ENCODE measurements around the gene MGAT5B. TPM values are rescaled to one million over a fixed set of nuclear protein-coding genes. Genes with fewer than 3 reads are reported as not detected.

Gene MGAT5B
- total RNA-seq, 1 donor from 2014 or later = 0.40 TPM

DNA sequence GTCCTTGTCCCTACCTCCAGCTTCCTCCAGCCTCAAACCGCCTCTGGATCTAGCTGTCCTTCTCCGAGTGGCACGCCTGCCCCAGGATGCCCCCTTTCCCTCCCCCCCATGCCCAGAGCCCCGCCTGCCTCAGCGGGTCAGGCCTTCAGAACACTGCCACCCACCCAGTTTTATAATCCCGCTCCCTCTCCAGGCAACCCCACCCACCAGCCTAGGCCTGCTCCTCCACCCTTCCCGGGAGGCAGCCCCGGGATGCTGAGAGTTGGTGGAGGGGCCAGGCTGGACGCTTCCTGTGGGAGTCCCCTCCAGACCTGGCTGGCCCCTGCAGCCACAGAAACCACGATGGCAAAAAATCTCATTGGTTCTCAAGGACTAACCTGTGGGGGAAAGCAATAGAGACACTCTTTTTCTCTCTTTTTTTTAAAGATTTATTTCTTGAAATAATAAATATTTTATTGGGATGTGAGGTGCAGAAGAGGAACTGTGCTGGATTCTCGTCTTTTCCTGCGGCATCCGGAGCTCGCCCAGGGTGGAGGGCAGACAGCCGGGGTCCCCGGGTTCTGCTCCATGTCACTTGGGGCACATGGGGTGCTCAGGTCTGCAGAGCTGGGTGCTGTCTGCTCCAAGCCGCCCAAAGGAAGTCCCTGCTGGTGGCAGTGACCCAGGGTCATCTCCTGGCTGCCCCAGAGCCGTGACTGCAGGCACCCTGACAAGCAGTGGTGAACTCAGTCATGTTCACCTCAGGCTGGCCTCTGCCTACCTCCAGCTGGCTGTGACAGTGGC lies 81.9 kb downstream of the MGAT5B start:
- Mint-ChIP-seq H3K27me3 (ENCODE audit: unreplicated experiment) (peaks cover 3% of the 10 kb centered on the region), H3K4me1 (ENCODE audit: unreplicated experiment) (peaks cover 2% of the 10 kb centered on the region), H3K4me3 (ENCODE audit: unreplicated experiment) (no peak overlapping the region), H3K27ac (ENCODE audit: unreplicated experiment) (no peak overlapping the region), H3K36me3 (ENCODE audit: unreplicated experiment) (no peaks in the 10 kb centered on the region), H3K9me3 (ENCODE audit: unreplicated experiment) (no peaks in the 10 kb centered on the region)
- no peak for DNase-seq (ENCODE audit: extremely low spot score, unreplicated experiment)
- TF ChIP-seq, protein P1, sequence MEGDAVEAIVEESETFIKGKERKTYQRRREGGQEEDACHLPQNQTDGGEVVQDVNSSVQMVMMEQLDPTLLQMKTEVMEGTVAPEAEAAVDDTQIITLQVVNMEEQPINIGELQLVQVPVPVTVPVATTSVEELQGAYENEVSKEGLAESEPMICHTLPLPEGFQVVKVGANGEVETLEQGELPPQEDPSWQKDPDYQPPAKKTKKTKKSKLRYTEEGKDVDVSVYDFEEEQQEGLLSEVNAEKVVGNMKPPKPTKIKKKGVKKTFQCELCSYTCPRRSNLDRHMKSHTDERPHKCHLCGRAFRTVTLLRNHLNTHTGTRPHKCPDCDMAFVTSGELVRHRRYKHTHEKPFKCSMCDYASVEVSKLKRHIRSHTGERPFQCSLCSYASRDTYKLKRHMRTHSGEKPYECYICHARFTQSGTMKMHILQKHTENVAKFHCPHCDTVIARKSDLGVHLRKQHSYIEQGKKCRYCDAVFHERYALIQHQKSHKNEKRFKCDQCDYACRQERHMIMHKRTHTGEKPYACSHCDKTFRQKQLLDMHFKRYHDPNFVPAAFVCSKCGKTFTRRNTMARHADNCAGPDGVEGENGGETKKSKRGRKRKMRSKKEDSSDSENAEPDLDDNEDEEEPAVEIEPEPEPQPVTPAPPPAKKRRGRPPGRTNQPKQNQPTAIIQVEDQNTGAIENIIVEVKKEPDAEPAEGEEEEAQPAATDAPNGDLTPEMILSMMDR (IDR thresholded peaks at IDR 0.05) = no peak

DNA sequence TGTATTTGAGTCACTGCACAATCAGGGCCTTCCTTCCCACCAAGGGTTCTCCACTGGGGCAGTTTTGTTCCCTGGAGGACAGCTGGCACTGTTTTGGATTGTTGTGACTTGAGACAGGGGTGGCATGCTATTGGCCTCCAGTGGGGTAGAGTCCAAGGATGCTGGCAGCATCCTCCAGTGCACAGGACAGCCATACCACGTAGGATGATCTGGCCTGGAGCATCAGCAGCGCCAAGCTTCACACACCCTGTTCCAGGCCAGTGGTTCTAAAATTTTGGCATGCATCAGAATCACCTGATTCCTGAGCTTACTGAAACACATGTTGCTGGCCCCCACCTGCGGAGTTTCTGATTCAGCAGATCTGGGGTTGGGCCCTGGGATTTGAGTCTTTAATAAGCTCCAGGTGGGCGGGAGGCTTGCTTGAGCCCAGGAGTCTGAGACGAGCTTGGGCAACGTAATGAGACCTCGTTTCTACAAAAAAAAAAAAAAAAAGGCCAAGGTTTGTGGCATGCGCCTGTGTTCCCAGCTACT lies 83.2 kb downstream of the MGAT5B start:
- H3K27ac Mint-ChIP-seq (ENCODE audit: unreplicated experiment) = no peak overlapping the region
- H3K9me3 Mint-ChIP-seq (ENCODE audit: unreplicated experiment) = no peaks in the 10 kb centered on the region
- H3K4me1 Mint-ChIP-seq (ENCODE audit: unreplicated experiment) = peaks cover 2% of the 10 kb centered on the region
- H3K27me3 Mint-ChIP-seq (ENCODE audit: unreplicated experiment) = peaks cover 3% of the 10 kb centered on the region
- DNase-seq (ENCODE audit: extremely low spot score, unreplicated experiment) = no peak
- H3K36me3 Mint-ChIP-seq (ENCODE audit: unreplicated experiment) = no peaks in the 10 kb centered on the region
- TF ChIP-seq, protein P1 (IDR thresholded peaks at IDR 0.05) = no peak
- H3K4me3 Mint-ChIP-seq (ENCODE audit: unreplicated experiment) = no peak overlapping the region

DNA sequence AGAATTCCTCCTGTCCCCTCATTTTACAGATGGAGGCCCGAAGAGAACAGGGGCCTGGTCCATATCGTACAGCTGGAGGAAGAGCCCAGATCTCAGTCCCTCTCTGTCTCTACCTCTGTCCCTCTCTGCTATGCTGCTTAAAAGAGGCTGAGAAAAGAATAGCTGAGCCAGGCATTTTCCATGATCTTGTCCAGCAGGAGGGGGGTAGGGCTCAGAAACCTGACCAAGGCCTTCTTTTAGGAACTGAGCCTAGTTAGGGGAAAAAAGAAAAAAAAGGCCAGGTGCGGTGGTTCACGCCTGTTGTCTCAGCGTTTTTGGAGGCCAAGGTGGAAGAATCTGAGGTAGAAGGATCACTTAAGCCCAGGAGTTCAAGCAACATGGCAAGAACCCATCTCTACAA lies 84.2 kb downstream of the MGAT5B start:
- H3K4me3 Mint-ChIP-seq (ENCODE audit: unreplicated experiment) = no peak overlapping the region
- H3K27ac Mint-ChIP-seq (ENCODE audit: unreplicated experiment) = no peak overlapping the region
- no peak for DNase-seq (ENCODE audit: extremely low spot score, unreplicated experiment)
- H3K27me3 Mint-ChIP-seq (ENCODE audit: unreplicated experiment) = peaks cover 8% of the 10 kb centered on the region
- peaks cover 2% of the 10 kb centered on the region for H3K4me1 Mint-ChIP-seq (ENCODE audit: unreplicated experiment)
- H3K36me3 Mint-ChIP-seq (ENCODE audit: unreplicated experiment) = no peaks in the 10 kb centered on the region
- H3K9me3 Mint-ChIP-seq (ENCODE audit: unreplicated experiment) = no peaks in the 10 kb centered on the region
- TF ChIP-seq, protein P1 (IDR thresholded peaks at IDR 0.05) = no peak

DNA sequence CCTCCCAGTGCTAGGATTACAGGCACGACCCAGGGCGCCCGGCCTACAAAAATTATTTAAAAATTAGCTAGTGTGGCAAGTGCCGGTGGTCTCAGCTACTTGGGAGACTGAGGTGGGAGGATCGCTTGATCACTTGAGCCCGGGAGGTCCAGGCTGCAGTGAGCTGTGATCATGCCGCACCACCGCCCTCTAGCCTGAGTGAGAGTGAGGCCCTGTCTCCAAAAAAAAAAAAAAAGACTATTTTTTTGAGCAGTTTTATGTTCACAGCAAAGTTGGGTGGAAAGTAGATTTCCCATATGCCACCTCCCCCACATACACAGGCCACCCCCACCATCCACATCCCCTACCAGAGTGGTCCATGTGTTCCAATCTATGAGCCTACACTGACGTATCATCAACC lies 84.9 kb downstream of the MGAT5B start:
- Mint-ChIP-seq H3K9me3 (ENCODE audit: unreplicated experiment) (no peaks in the 10 kb centered on the region), H3K4me3 (ENCODE audit: unreplicated experiment) (no peak overlapping the region), H3K4me1 (ENCODE audit: unreplicated experiment) (peaks cover 2% of the 10 kb centered on the region), H3K36me3 (ENCODE audit: unreplicated experiment) (no peaks in the 10 kb centered on the region), H3K27me3 (ENCODE audit: unreplicated experiment) (peaks cover 13% of the 10 kb centered on the region), H3K27ac (ENCODE audit: unreplicated experiment) (no peak overlapping the region)
- DNase-seq (ENCODE audit: extremely low spot score, unreplicated experiment) = no peak
- TF ChIP-seq, protein P1 (IDR thresholded peaks at IDR 0.05) = no peak

DNA sequence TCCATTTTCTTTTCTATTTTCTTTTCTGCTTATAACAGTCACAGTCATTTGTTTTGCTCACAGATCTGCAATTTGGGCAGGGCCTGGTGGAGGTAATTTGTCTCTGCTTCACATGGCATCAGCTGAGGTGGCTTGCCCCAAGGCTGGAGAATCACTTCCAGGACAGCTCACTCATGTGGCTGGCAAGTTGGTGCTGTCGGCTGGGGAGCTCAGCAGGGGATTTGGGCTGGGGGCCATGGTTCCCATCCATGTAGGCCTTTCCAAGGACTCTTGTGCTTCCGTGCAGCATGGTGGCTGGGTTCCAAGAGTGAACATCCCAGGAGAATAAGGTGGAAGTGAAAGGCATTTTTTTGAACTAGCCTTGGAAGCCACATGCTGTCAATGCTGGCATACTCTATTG lies 85.7 kb downstream of the MGAT5B start:
- no peak for DNase-seq (ENCODE audit: extremely low spot score, unreplicated experiment)
- H3K9me3 Mint-ChIP-seq (ENCODE audit: unreplicated experiment) = no peaks in the 10 kb centered on the region
- TF ChIP-seq, protein P1 (IDR thresholded peaks at IDR 0.05) = no peak
- H3K4me3 Mint-ChIP-seq (ENCODE audit: unreplicated experiment) = no peak overlapping the region
- H3K27me3 Mint-ChIP-seq (ENCODE audit: unreplicated experiment) = peaks cover 19% of the 10 kb centered on the region
- no peak overlapping the region for H3K27ac Mint-ChIP-seq (ENCODE audit: unreplicated experiment)
- no peaks in the 10 kb centered on the region for H3K36me3 Mint-ChIP-seq (ENCODE audit: unreplicated experiment)
- peaks cover 2% of the 10 kb centered on the region for H3K4me1 Mint-ChIP-seq (ENCODE audit: unreplicated experiment)

Data from osteocyte (in vitro differentiated cells).